Liver (tissue), 3 donors: Measurements from ENCODE around the gene FAM120B.

Experiments
- EGR1 ChIP-seq, 2 donors: IDR thresholded peaks; 2 replicates each; pipeline ENCODE4 v1.6.1; 2016 to 2018; ENCODE audit warnings: antibody characterized with exemption in 2 of 2, low read depth in 2 of 2
- HNF4A ChIP-seq, 2 donors: conservative IDR thresholded peaks; 2 replicates each; pipeline ENCODE4 v1.6.1; 2016; ENCODE audit warnings: antibody characterized with exemption in 2 of 2, mild to moderate bottlenecking in 2 of 2
- RXRA ChIP-seq, 2 donors: IDR thresholded peaks; 2 replicates each; pipeline ENCODE4 v1.6.1; 2017 to 2018; ENCODE audit warnings: antibody characterized with exemption in 2 of 2, mild to moderate bottlenecking in 1 of 2
- SP1 ChIP-seq: IDR thresholded peaks from 2 replicates; pipeline ENCODE4 v1.6.1; 2018; ENCODE audit warnings: antibody characterized with exemption, mild to moderate bottlenecking
- YY1 ChIP-seq: IDR thresholded peaks from 2 replicates; pipeline ENCODE4 v1.6.1; 2016; ENCODE audit warnings: antibody characterized with exemption, mild to moderate bottlenecking
- TF ChIP-seq, protein P1 (sequence below): fragments of 150-350 bp; IDR thresholded peaks from 2 replicates; pipeline ENCODE4 v1.5.1; 2017; ENCODE audit warnings: improper control_type of control experiment, low read depth, low read length; ENCODE audit not compliant: missing input control
- TF ChIP-seq, protein P2 (sequence below): IDR thresholded peaks from 2 replicates; pipeline ENCODE4 v1.6.1; 2016; ENCODE audit warnings: antibody characterized with exemption
- TF ChIP-seq, protein P3 (sequence below): IDR thresholded peaks from 2 replicates; pipeline ENCODE4 v1.6.1; 2016; ENCODE audit warnings: antibody characterized with exemption, mild to moderate bottlenecking
- TF ChIP-seq, protein P4 (sequence below): IDR thresholded peaks from 2 replicates; pipeline ENCODE4 v1.6.1; 2016; ENCODE audit warnings: antibody characterized with exemption
- TF ChIP-seq, protein P5 (sequence below): IDR thresholded peaks from 2 replicates; pipeline ENCODE4 v1.6.1; 2016; ENCODE audit warnings: antibody characterized with exemption
- donor health status: healthy.
- donor health status: healthy.

DNA sequence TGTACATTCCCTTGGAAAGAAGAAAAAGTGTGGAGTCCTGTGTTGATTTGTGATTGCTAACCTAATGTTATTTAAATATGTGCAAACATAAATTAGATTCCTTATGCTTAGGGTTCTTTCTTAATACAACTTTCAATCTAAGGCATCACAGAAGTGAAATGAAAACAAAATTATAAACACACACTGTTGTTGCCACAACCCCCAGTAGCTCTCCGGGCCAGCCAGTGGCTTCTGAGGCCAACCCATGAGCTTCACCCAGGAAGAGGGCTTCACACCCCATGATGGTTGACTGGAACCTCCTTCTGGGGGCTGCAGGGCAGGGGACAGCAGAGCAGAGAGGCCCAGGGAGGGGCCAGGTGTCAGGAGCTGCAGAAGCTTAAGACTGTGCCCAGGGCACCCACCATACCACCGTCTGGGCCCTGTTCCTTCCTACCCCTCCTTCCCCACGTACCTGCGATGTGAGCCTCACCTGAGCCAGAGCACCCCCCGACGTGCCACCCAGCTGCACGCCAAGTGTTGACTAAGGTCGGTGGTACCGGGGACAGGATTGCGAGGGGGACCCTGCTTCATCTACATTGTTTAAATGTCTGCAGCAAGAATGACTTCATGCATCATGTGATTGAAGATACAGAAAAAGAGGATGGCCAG is 110.5 kb downstream of the FAM120B start:
- TF ChIP-seq, protein P1, sequence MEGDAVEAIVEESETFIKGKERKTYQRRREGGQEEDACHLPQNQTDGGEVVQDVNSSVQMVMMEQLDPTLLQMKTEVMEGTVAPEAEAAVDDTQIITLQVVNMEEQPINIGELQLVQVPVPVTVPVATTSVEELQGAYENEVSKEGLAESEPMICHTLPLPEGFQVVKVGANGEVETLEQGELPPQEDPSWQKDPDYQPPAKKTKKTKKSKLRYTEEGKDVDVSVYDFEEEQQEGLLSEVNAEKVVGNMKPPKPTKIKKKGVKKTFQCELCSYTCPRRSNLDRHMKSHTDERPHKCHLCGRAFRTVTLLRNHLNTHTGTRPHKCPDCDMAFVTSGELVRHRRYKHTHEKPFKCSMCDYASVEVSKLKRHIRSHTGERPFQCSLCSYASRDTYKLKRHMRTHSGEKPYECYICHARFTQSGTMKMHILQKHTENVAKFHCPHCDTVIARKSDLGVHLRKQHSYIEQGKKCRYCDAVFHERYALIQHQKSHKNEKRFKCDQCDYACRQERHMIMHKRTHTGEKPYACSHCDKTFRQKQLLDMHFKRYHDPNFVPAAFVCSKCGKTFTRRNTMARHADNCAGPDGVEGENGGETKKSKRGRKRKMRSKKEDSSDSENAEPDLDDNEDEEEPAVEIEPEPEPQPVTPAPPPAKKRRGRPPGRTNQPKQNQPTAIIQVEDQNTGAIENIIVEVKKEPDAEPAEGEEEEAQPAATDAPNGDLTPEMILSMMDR, result no peak
- TF ChIP-seq SP1 (no peak), YY1 (no peak), RXRA (IDR thresholded peaks at IDR 0.05) (no peak), HNF4A (conservative IDR thresholded peaks at IDR 0.05) (no peak), EGR1 (IDR thresholded peaks at IDR 0.05; ENCODE audit: low read depth in 2 of 2) (no peak)
- TF ChIP-seq, protein P2, sequence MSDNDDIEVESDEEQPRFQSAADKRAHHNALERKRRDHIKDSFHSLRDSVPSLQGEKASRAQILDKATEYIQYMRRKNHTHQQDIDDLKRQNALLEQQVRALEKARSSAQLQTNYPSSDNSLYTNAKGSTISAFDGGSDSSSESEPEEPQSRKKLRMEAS, result no peak
- TF ChIP-seq, protein P3, sequence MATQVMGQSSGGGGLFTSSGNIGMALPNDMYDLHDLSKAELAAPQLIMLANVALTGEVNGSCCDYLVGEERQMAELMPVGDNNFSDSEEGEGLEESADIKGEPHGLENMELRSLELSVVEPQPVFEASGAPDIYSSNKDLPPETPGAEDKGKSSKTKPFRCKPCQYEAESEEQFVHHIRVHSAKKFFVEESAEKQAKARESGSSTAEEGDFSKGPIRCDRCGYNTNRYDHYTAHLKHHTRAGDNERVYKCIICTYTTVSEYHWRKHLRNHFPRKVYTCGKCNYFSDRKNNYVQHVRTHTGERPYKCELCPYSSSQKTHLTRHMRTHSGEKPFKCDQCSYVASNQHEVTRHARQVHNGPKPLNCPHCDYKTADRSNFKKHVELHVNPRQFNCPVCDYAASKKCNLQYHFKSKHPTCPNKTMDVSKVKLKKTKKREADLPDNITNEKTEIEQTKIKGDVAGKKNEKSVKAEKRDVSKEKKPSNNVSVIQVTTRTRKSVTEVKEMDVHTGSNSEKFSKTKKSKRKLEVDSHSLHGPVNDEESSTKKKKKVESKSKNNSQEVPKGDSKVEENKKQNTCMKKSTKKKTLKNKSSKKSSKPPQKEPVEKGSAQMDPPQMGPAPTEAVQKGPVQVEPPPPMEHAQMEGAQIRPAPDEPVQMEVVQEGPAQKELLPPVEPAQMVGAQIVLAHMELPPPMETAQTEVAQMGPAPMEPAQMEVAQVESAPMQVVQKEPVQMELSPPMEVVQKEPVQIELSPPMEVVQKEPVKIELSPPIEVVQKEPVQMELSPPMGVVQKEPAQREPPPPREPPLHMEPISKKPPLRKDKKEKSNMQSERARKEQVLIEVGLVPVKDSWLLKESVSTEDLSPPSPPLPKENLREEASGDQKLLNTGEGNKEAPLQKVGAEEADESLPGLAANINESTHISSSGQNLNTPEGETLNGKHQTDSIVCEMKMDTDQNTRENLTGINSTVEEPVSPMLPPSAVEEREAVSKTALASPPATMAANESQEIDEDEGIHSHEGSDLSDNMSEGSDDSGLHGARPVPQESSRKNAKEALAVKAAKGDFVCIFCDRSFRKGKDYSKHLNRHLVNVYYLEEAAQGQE, result no peak
- TF ChIP-seq, protein P4, sequence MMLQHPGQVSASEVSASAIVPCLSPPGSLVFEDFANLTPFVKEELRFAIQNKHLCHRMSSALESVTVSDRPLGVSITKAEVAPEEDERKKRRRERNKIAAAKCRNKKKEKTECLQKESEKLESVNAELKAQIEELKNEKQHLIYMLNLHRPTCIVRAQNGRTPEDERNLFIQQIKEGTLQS, result no peak
- TF ChIP-seq, protein P5, sequence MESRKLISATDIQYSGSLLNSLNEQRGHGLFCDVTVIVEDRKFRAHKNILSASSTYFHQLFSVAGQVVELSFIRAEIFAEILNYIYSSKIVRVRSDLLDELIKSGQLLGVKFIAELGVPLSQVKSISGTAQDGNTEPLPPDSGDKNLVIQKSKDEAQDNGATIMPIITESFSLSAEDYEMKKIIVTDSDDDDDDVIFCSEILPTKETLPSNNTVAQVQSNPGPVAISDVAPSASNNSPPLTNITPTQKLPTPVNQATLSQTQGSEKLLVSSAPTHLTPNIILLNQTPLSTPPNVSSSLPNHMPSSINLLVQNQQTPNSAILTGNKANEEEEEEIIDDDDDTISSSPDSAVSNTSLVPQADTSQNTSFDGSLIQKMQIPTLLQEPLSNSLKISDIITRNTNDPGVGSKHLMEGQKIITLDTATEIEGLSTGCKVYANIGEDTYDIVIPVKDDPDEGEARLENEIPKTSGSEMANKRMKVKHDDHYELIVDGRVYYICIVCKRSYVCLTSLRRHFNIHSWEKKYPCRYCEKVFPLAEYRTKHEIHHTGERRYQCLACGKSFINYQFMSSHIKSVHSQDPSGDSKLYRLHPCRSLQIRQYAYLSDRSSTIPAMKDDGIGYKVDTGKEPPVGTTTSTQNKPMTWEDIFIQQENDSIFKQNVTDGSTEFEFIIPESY, result no peak
